GM19238 (cell line): ENCODE results near the gene POLA1.

Experiments used
- DNase-seq: peaks from one replicate; pipeline ENCODE4 v3.0.0; 2011; ENCODE audit warnings: low spot score; ENCODE audit not compliant: insufficient read length

The POLA1 gene

GRCh38 chrX:24877288-24877664 lies 183.6 kb downstream of the POLA1 start:
- no peak for DNase-seq

GRCh38 chrX:24877854-24878650 lies 184.3 kb downstream of the POLA1 start:
- DNase-seq, result no peak

GRCh38 chrX:24879679-24880078 lies 186.0 kb downstream of the POLA1 start:
- DNase-seq, result no peak

- DNase-seq, result no peak
Measured at GRCh38 chrX:24886916-24887315, 193.2 kb downstream of the POLA1 start.

GRCh38 chrX:24890677-24891076 lies 197.0 kb downstream of the POLA1 start:
- DNase-seq, result no peak

- DNase-seq, result no peak
Measured at GRCh38 chrX:24899391-24899790, 205.7 kb downstream of the POLA1 start.

GRCh38 chrX:24900234-24900633 lies 206.5 kb downstream of the POLA1 start:
- no peak for DNase-seq

GRCh38 chrX:24902806-24903205 lies 209.1 kb downstream of the POLA1 start:
- no peak for DNase-seq

GRCh38 chrX:24918715-24919114 lies 225.0 kb downstream of the POLA1 start:
- no peak for DNase-seq

- no peak for DNase-seq
Measured at GRCh38 chrX:24920769-24921168, 227.1 kb downstream of the POLA1 start.

- DNase-seq, result no peak
Measured at GRCh38 chrX:24925430-24925829, 231.7 kb downstream of the POLA1 start.

- no peak for DNase-seq
Measured at GRCh38 chrX:24927372-24927771, 233.7 kb downstream of the POLA1 start.

GRCh38 chrX:24928114-24928513 lies 234.4 kb downstream of the POLA1 start:
- DNase-seq, result no peak

- no peak for DNase-seq
Measured at GRCh38 chrX:24934279-24934678, 240.6 kb downstream of the POLA1 start.

- no peak for DNase-seq
Measured at GRCh38 chrX:24945009-24945408, 251.3 kb downstream of the POLA1 start.

GRCh38 chrX:24946369-24946768 lies 252.7 kb downstream of the POLA1 start:
- DNase-seq, result no peak

GRCh38 chrX:24954732-24955131 lies 261.0 kb downstream of the POLA1 start:
- DNase-seq, result no peak

GRCh38 chrX:24955372-24955930 lies 261.7 kb downstream of the POLA1 start:
- DNase-seq, result no peak

GRCh38 chrX:24956828-24957227 lies 263.1 kb downstream of the POLA1 start:
- no peak for DNase-seq

- DNase-seq, result no peak
Measured at GRCh38 chrX:24961809-24962208, 268.1 kb downstream of the POLA1 start.

- no peak for DNase-seq
Measured at GRCh38 chrX:24963823-24964222, 270.1 kb downstream of the POLA1 start.

GRCh38 chrX:24965372-24965771 lies 271.7 kb downstream of the POLA1 start:
- DNase-seq, result no peak

GRCh38 chrX:24969812-24970211 lies 276.1 kb downstream of the POLA1 start:
- DNase-seq, result no peak
